T1000 (cell line): Measurements from ENCODE around the gene RFTN2.
A peak's percentile ranks its signal among the peaks of the same experiment; 100 is the strongest.
"Not testable (repeated sequence)": the region's sequence is repeated elsewhere in the genome, so short reads cannot be mapped to it uniquely, and the experiment has no call there.

Experiments
- DNase-seq: peaks from one replicate; lab custom pipeline; 2025; ENCODE audit warnings: mixed read lengths; lab: John Stamatoyannopoulos, UW

The RFTN2 gene, protein sequence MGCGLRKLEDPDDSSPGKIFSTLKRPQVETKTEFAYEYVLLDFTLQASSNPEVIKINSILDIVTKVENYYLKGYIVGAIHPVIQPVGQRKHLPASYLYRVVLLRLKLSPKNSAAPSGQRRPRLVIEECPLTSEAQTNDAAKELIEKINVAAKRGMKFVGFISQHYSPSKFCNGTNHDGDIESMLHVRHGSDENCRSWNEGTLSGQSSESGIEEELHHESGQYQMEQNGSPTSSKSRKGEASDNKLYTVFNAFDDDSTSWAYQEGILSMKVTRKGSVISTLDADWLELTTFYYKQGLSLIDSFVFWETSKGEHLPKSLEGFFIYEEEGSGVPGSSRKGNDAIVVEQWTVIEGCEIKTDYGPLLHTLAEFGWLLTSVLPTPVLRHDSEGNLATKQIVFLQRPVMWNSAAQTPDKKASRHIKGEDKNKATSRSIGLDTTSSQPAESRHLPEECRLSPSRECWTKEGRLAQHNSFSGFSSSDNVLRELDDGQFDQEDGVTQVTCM

DNA sequence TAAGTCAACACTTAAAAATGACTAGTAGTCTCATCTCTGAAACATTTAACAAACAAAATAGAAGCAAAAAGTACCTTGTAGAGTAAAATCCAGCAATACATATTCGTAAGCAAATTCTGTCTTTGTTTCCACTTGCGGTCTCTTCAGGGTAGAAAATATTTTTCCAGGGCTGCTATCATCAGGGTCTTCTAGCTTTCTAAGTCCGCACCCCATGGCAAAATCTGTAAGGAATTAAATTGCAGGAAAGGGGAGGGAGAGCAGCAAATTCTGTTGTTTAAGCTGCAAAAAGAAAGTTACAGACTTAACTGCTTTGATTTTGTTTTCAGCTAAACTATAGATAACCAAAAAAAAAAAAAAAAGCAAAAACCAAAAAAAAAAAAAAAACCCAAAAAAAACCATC is at the start of gene RFTN2:
RFTN2 (minus strand) TSS at position 342 of the 400 bp plus-strand sequence; CDS start at position 213, 129 bp downstream.
- DNase-seq = no peak

DNA sequence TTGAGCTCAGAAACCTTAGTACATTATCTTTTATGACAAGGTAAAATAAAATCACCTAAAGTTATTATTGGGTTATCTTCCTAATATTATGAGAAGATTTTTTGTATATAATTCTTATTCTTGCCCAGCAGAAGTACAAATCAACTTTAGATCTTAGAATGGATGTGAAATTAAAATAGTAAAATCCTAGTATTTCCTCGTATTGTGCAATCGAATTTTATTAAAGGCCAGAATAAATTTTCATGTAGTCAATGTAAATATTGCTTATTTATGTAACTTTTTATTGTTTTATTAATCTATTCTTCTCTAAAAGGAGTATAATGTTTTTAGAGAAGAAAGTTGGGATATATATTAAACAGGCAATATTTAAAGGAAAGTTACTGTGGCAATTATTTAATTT is 42.5 kb upstream of the RFTN2 start:
- no peak for DNase-seq

DNA sequence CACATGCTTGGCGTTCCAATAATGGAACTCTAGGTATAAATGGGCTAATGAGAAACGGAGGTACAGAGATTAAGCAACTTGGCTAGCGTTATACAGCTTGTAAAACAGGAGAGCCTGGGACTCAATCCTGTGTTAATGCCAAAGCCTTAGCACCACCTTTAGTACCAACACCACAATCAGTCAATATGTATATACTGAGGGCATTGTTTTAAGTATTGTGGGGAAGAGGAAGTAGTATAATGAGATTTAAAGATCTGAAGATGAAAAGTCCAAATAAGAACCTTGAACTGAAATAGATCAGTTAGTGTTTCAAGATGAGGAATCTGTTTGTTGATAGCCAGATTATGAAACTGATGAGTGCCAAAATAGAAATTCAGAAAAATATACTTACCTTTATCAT is 37.9 kb upstream of the RFTN2 start:
- no peak for DNase-seq

DNA sequence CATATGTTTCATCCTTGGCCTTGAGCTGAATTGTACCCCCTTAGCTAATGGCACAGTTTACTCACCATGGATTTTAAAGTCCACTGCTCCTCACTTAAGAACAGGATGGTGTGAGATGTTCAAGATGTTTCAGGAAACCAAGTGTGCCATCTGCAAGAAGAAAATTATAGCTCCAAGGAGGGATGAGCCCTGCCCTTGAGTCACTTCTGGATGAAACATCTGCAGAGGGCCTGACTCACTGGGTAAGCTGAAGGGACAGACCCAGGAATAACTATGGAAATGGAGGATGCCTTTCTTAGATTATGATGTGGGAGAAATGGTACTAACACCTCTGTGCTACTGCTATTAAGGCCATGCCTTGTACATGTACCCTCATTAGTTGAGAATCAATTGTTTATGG is 36.2 kb upstream of the RFTN2 start:
- no peak for DNase-seq

DNA sequence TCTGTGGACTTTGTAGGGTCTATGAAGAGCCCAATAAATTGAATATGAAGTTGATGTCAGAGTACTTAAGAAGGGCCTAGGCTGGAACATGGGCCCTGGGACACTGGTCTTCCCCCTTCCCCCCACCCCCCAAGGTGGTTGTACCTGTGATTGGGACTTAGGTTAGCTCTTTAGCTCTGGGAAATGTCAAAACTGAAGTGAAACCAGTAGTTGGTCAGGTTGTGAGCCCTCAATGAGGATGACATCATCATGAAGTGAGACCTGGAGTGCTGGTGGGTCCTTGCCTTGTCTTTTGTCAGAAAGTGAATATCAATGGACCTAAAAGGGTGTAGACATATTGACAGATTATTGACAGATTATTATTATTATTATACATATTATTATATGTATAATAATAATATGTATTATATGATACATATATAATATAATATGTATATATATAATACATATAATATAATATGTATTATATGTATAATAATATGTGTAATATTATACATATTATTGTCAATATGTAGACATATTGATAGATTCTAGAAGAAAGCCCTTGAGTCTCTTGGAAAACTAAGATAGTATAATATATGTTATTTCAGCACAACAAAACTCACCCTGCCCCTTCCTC is 35.1 kb upstream of the RFTN2 start:
- no peak for DNase-seq

DNA sequence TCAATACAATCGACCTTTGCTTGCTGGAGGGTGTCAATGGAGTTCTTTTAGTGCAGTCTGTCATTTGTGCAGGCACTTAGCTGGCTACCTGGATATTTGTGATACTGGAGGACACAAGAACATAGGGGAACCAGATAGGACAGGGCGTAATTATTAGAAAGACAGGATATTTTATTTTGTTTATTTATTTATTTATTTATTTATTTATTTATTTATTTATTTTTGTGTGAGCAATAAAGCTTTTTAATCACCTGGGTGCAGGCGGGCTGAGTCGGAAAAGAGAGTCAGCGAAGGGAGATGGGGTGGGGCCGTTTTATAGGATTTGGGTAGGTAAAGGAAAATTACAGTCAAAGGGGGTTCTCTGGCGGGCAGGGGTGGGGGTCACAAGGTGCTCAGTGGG is 33.8 kb upstream of the RFTN2 start:
- not testable (repeated sequence) for DNase-seq

DNA sequence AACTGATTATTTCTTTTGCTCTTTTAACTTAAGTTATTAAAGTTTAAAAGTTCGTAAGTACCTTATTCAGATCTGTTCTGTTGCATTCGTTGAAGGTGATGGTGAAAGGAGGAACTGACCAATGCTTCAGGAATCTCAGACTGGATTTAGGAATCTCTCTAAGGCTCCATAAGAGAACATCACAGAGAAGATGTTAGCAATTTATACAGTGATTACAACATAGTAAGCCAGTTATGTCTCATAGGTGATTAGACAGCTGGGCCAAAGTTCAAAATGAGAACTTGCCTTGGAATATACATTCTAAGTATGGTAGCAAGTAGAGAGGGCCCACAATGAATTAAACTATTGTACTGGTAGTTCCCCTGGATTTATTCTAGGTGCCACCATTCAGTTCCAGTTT is 32.9 kb upstream of the RFTN2 start:
- DNase-seq = no peak

DNA sequence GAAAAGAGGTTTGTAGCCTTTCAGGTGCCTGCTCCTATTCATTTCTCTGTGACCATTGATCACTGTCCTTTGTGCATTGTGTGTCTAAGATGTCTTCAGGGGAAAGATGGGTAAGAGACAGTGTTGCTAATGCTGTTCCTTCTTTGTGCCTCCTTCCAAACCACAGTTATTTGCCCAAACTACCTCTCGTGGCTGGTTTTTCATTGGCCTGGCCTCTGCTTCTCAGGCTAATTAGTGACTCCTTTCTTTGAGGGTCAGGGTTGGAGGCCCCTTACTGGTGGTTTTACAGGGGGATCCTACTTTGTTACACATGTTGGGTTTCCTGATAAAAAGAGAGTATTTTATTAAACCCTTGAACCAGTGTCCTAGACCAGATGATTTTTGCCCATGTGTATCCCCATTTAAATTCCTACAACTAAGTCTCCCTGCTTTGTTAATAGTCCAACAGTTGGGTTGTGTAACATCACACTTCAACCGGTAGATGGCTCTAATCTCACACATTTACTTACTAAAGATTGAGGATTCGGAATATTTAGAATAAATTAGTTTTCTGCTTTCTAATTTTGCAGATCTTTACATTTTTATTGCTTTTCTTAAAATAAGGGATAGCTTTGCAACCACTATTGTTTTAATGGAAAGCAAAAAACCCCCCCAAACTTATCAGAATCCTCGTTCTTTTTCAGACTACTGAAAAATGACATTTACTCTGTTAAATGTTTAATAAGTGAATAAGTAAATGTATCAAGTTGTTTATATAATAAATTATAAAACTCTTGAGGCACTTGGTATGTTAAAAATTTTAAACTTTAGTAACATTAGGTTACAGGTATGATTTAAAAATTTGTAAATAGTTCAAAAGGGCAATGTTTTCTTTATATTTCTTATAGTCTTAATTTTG is 32.2 kb upstream of the RFTN2 start:
- no peak for DNase-seq

DNA sequence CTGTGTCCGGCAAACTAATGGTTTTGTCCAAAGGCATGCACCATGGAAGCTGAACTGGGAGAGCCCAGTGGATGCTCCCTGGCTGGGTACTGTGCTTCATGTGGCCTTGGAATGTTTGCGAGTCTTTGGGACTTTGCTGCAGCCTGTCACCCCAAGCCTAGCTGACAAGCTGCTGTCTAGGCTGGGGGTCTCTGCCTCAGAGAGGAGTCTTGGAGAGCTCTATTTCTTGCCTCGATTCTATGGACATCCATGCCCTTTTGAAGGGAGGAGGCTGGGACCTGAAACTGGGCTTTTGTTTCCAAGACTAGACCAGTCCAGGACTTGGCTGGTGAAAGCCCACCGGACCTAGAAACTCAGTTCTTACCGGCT is 31.4 kb upstream of the RFTN2 start:
- no peak for DNase-seq

DNA sequence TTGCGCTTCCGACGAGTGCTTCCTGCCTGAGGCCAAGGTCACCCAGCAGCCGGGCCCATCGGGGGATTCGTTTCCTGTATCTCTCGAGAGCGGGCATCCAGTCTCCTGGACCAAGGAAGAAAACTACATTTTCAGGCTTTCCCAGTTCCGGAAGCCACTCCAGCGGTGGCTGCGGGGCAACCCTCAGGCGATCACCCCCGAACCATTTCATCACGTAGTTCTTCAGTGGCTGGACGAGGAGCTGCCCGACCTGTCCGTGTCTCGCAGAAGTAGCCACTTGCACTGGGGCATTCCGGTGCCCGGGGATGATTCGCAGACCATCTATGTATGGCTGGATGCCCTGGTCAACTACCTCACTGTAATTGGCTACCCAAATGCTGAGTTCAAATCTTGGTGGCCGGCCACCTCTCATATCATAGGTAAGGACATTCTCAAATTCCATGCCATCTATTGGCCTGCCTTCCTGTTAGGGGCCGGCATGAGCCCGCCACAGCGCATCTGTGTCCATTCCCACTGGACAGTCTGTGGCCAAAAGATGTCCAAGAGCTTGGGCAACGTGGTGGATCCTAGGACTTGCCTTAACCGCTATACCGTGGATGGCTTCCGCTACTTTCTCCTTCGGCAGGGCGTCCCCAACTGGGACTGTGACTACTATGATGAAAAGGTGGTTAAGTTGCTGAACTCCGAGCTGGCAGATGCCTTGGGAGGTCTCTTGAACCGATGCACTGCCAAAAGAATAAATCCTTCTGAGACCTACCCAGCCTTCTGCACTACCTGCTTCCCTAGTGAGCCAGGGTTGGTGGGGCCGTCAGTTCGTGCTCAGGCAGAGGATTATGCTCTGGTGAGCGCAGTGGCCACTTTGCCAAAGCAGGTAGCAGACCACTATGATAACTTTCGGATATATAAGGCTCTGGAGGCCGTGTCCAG is 30.8 kb upstream of the RFTN2 start:
- DNase-seq = no peak

DNA sequence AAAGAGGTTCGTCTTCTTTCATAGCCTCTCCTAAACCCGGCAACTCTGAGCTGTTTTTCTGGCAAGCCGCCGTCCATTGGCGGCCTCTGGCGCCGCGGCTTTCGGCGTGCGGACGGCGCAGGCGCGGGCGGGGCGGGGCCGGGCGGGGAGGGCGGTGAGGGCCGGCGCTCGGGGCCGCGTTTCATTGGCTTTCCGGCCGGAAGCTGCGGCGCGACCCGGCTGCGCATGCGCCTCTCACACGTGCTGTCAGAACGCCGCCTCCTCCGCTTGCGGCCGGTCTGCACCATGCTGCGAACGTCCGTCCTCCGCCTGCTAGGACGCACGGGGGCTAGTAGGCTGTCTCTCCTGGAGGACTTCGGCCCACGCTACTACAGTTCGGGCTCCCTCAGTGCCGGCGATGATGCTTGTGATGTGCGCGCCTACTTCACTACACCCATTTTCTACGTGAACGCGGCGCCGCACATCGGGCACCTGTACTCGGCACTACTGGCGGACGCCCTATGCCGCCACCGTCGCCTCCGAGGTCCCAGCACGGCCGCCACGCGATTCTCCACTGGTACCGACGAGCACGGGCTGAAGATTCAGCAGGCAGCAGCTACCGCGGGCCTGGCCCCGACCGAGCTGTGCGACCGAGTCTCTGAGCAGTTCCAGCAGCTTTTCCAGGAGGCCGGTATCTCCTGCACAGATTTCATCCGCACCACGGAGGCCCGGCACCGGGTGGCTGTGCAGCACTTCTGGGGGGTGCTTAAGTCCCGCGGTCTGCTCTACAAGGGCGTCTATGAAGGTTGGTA is 29.9 kb upstream of the RFTN2 start, which contains the start of gene MARS2:
MARS2 (plus strand) TSS at position 249 of the 791 bp plus-strand sequence; CDS start at position 286, 37 bp downstream.
- peak; percentile 88 for DNase-seq

DNA sequence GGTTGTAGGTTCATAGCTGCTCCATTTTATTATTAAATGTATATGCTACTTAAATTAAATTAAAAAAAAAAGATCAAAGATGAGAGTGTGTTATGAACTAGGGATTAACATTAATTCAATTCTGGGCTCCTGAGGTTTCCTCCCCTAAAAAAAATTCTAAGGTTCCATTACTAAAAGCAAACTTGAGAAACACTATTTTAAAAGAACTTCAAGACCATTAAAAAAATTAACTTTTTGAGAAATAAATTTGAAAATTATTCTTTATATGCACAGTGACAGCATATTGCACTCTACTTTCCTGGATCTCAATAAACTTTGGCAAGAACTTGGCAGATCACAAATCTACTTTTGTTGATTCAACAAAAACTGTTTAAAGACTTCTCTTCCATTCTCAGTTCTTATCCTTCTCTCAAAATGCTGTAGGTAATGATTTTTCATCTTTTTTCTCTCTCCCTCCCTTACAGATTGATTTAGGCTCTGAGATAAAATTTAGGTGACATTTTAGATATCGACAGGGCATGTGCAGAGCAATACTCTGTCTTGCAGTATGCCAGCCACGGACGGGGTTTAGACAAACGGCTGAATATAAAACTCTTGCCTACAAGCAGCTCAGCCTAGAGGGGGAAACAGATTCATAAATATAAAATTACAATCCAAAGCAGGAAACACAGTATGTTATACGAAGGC is 29.2 kb upstream of the RFTN2 start:
- DNase-seq = no peak

DNA sequence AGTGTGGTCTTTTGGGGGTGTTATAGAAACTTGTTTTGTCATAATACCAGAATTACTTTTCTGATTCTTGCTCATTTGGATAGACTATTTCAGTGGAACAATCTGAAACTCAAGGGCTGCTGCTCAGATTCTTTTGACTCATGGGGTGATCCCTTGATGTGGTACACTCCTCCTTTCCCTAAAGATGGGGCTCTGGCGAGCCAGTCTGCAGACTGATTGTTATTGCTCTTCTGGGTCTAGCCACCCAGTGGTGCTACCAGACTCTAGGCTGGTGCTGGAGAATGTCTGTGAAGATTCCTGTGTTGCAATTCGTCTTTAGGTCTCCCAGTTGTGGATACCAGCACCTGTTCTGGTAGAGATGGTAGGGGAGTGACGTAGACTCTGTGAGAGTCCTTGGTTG is 25.6 kb upstream of the RFTN2 start:
- DNase-seq = no peak

DNA sequence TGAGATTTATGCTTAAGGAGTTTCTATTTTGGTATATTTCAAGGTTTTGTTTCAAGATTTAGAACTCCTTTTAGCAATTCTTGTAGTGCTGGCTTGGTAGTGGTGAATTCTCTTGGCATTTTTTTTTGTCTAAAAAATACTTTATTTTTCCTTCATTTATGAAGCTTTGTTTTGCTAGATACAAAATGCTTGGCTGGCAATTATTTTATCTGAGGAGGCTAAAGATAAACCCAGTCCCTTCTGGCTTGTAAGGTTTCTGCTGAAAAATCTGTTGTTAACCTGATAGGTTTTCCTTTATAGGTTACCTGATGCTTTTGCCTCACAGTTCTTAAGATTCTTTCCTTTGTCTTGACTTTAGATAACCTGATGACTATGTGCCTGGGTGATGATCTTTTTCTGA is 24.3 kb upstream of the RFTN2 start:
- not testable (repeated sequence) for DNase-seq

DNA sequence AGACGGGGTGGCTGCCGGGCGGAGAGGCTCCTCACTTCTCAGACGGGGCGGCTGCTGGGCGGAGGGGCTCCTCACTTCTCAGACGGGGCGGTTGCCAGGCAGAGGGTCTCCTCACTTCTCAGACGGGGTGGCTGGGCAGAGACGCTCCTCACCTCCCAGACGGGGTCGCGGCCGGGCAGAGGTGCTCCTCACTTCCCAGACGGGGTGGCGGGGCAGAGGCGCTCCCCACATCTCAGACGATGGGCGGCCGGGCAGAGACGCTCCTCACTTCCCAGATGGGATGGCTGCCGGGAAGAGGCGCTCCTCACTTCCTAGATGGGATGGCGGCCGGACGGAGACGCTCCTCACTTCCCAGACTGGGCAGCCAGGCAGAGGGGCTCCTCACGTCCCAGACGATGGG is 21.2 kb upstream of the RFTN2 start:
- not testable (repeated sequence) for DNase-seq

DNA sequence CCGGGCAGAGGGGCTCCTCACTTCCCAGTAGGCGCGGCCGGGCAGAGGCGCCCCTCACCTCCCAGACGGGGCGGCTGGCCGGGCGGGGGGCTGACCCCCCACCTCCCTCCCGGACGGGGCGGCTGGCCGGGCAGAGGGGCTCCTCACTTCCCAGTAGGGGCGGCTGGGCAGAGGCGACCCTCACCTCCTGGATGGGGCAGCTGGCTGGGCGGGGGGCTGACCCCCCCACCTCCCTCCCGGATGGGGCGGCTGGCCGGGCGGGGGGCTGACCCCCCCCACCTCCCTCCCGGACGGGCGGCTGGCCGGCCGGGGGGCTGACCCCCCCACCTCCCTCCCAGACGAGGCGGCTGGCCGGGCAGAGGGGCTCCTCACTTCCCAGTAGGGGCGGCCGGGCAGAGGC is 20.6 kb upstream of the RFTN2 start:
- DNase-seq = not testable (repeated sequence)

DNA sequence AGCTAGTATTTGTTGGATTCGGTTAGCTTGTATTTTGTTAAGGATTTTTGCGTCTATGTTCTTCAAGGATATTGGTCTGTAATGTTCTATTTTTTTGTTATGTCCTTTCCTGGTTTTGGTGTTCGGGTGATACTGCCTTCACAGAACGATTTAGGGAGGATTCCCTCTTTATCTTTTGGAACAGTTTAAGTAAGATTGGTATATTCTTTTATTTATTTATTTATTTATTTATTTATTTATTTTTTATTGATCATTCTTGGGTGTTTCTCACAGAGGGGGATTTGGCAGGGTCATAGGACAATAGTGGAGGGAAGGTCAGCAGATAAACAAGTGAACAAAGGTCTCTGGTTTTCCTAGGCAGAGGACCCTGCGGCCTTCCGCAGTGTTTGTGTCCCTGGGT is 19.8 kb upstream of the RFTN2 start:
- not testable (repeated sequence) for DNase-seq

DNA sequence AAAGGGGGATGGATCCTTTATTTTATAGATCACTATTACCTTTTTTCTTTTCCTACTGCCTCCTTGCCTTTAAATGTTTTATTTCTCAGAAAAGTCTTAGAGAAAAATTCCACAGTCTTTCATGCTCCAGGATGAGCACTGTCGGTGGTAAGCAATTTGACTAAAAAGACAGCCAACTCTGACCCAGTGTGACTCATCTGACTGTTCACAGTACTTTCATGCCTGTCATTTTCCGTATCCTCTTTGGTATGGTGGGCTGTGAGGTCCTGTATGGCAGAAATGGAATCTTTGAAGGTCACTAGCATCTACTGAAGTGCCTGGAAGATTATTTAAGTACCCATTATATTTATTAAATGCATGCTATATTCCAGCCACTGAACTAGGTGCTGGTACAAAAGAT is 2.1 kb upstream of the RFTN2 start:
- no peak for DNase-seq

DNA sequence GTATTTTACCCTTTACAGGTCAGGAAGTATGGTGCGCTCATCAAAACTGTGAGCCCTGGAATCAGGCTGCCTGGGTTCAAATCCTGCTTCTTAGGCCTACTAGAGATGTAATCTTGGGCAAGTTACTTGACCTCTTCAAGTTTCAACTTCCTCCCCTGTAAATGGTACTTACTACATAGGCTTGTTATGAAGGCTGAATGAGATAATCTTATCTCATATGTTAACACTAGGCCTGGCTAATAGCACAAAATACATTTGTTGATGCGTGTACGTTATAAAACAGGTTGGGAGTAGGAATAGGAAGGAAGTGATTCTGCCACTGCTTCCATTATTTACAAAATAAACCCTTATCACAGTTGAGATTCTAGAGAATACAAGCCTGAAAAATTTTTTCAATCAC is 1.7 kb upstream of the RFTN2 start:
- DNase-seq = no peak

DNA sequence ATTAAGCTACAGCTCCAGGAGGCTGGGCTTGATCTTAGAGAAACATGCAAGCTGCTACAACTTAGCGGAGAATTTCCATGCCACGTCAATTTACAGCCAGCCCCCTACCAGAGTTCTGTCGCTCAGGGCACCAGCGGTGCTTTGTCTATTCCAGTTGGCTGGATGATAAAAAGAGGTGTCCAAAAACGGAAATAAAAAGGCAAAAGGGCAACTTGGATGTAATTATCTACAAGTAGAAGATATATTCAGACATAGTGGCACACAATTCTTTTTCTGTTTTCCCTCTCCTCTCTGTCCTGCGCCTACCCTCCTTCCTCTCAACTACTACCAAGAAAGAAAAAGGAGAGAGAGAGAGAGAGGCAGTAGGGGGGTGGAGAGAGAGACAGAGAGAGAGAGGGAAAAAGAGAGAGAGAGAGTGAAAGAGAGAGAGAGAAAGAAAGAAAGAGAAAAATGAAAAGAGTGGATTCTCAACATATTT is 363 bp upstream of the RFTN2 start:
- no peak for DNase-seq
